Adrenal gland (tissue), 12 donors: Measurements from ENCODE around the gene SCNN1G. TPM values are rescaled to one million over a fixed set of nuclear protein-coding genes. Genes with fewer than 3 reads are reported as not detected.

ENCODE experiments used
- DNase-seq, 7 donors: peaks; one replicate each; pipeline ENCODE4 v3.0.0-alpha.2; 2019 to 2020
- H3K27ac ChIP-seq, 5 donors: fragments of 200-600 bp; sonication (generic) in 4 of 5; 1 replicate in 3 of 5; 2 replicates in 2 of 5; pipeline versions ENCODE4 v1.5.1 to v1.8.0; 2016 to 2020; ENCODE audit warnings: mild to moderate bottlenecking in 1 of 5
- H3K27me3 ChIP-seq: fragments of 200-600 bp; 2 replicates; pipeline ENCODE4 v1.8.0; 2021
- H3K36me3 ChIP-seq, 2 donors: fragments of 200-600 bp; replicated peaks in 1 of 2; 1 replicate in 1 of 2; 2 replicates in 1 of 2; pipeline versions ENCODE4 v1.5.1 to v1.8.0; 2018 to 2022
- H3K4me1 ChIP-seq, 2 donors: fragments of 200-600 bp; replicated peaks in 1 of 2; 1 replicate in 1 of 2; 2 replicates in 1 of 2; pipeline versions ENCODE4 v1.5.1 to v1.8.0; 2018 to 2021
- H3K4me3 ChIP-seq, 4 donors: fragments of 200-600 bp; sonication (generic) in 3 of 4; one replicate each; pipeline ENCODE4 v1.5.1; 2016 to 2018
- H3K9me3 ChIP-seq, 3 donors: fragments of 200-600 bp; sonication (generic) in 1 of 3; replicated peaks in 1 of 3; 1 replicate in 2 of 3; 2 replicates in 1 of 3; pipeline versions ENCODE4 v1.5.1 to v1.8.0; 2016 to 2021
- CTCF ChIP-seq, 6 experiments: fragments of 450-650 bp in 4 of 6; fragments of 200-600 bp in 2 of 6; sonication (generic) in 1 of 6; IDR thresholded peaks; 1 replicate in 5 of 6; 2 replicates in 1 of 6; pipeline versions ENCODE4 v1.5.1 to v1.8.0; 2016 to 2021; ENCODE audit warnings: antibody characterized with exemption in 6 of 6, mild to moderate bottlenecking in 2 of 6, moderate library complexity in 1 of 6
- POLR2A ChIP-seq, 2 donors: fragments of 450-650 bp; IDR thresholded peaks; one replicate each; pipeline ENCODE4 v1.6.1; 2017; ENCODE audit warnings: antibody characterized with exemption in 2 of 2, mild to moderate bottlenecking in 2 of 2, moderate library complexity in 1 of 2
- WGBS, 4 donors: extraction: QIAGEN DNeasy Blood & Tissue Kit in 2 of 4; methylation state at CpG; one replicate each; pipeline versions ENCODE4 v1.1.5 to v1.1.7; 2013 to 2017; 5-methylcytosine and 5-hydroxymethylcytosine counted together
- intact Hi-C, 2 donors: fragments of 100-400 bp; cut with DNase I; formaldehyde crosslinking; loops; one replicate each; pipeline versions ENCODE4 v1.14.1 to v1.15.0; 2022 to 2023
- polyA plus RNA-seq, 3 donors: library from polyadenylated mRNA; stranded (reverse); fragments of 200-250 nt in 2 of 3; fragments of 350-450 nt in 1 of 3; fragmentation: Illumina TruSeq in 1 of 3; extraction: RNeasy Lipid Tissue Mini Kit (QIAGEN cat#74804) in 1 of 3; gene quantifications; one replicate each; pipeline ENCODE4 v1.2.3, GENCODE V29; 2013 to 2014
- total RNA-seq, 9 donors: library from RNA; depleted of rRNA in 4 of 9; stranded (reverse); fragments of >200 nt in 4 of 9; fragments of 120-200 nt in 1 of 9; fragmentation: NEBNext Ultra II Directional in 1 of 9; extraction: Animal tissue kit (Norgen Biotek cat#: 25700) in 1 of 9; gene quantifications; one replicate each; pipeline versions ENCODE4 v1.1.0 to v1.2.4, GENCODE V29; 2013 to 2023
- donor health status: healthy with polysubstance abuse.
- donor health status: Bipolar disorder and iron deficiency.
- donor health status: DM: yes; HTN: yes; CAD: no.
- donor health status: DM: no; HTN: no; CAD: no.
- donor health status: DM: no; HTN: no; CAD: no.
- donor health status: DM: yes; HTN: yes; CAD: no.

Gene SCNN1G
- total and polyA plus RNA-seq, 12 donors: 0.07 to 0.11 (median 0.08) TPM; not detected in 9

DNA sequence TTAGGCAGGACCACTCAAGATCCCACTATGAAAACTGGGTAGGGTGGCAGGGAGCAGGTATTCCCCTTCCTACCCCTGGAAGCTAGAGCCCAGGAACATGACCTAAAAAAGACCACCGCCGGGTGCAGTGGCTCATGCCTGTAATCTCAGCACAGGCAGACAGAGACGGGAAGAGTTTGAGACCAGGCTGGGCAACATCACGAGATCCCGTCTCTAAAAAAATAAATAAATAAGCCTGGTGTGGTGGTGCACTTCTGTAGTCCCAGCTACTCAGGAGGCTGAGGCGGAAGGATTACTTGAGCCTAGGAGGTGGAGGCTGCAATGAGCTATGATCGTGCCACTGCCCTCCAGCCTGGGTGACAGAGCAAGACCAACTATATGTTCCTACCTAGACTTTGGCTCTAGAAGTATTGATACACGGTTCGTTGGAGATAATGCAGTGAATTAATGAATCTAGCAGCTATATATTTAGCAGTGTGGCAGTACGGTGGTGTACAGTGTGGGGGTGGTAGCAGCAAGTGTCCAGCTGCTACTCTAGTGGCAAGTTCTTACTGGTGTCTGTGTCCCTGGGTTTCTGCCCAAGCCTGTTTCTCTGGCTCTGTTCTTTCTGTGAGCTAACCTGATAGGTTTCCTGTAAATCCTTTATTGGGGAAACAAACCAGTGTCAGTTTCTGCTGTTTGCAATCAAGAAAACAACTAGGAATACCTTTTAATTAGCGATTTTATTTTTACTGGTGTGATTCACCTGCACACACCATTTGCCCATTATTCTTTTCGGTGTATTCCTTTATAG, 30.0 kb upstream of the SCNN1G start:
- DNase-seq: no peak
- TF ChIP-seq POLR2A (IDR thresholded peaks at IDR 0.05): no peak
- no peak for TF ChIP-seq CTCF (IDR thresholded peaks at IDR 0.05)
- Histone ChIP-seq H3K9me3 (no peaks in the 10 kb centered on the region), H3K27ac (no peak overlapping the region), H3K36me3 (no peaks in the 10 kb centered on the region), H3K4me1 (peaks cover 10 to 13% of the 10 kb centered on the region in 2 donors), H3K4me3 (no peak overlapping the region), H3K27me3 (no peaks in the 10 kb centered on the region)
- intact Hi-C loops: loop anchor here in 1 of 2 donors (5.0 kb wide), 1 partner anchor 75 kb away; no protein-coding TSS in a partner anchor
- WGBS, 4 donors: 71 to 81% (median 80%) methylated on average over 6 to 12 of the region's 12 CpGs

DNA sequence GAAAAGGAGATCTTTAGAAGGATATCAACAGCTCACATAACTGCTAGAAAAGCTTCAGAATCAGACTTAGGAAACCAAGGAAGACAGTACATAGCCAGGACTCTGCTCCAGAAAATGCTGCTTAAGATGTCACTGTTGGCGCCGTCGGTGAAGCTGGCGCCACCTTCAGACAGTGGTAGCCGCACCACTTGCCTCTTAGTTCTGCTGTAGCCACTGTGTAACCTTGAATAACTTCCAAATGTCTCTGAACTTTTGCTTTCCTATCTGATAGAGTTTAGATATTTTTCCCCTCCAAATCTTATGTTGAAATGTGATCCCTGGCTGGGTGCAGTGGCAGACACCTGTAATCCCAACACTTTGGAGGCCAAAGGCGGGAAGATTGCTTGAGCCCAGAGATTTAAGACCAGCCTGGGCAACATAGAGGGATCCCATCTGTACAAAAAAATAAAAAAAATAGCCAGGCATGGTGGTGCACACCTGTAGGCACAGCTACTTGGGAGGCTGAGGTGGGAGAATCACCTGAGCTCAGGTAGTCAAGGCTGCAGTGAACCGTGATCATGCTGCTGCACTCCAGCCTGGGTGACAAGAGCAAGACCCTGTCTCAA, 27.0 kb upstream of the SCNN1G start:
- peak in 6 of 7 donors; percentile 28 to 67 (median 45) for DNase-seq
- H3K4me1 ChIP-seq: no peaks in the 10 kb centered on the region
- WGBS, 4 donors: 17 to 28% (median 23%) methylated on average over 7 of the region's 7 CpGs
- no peak overlapping the region for H3K27ac ChIP-seq
- H3K27me3 ChIP-seq: no peaks in the 10 kb centered on the region
- H3K36me3 ChIP-seq: no peaks in the 10 kb centered on the region
- no peak overlapping the region for H3K4me3 ChIP-seq
- no peaks in the 10 kb centered on the region for H3K9me3 ChIP-seq
- TF ChIP-seq POLR2A (IDR thresholded peaks at IDR 0.05) (no peak), CTCF (IDR thresholded peaks at IDR 0.05) (peak in 3 of 6 experiments; percentile 3 to 26 (median 7))
- intact Hi-C loops: no loop called here

DNA sequence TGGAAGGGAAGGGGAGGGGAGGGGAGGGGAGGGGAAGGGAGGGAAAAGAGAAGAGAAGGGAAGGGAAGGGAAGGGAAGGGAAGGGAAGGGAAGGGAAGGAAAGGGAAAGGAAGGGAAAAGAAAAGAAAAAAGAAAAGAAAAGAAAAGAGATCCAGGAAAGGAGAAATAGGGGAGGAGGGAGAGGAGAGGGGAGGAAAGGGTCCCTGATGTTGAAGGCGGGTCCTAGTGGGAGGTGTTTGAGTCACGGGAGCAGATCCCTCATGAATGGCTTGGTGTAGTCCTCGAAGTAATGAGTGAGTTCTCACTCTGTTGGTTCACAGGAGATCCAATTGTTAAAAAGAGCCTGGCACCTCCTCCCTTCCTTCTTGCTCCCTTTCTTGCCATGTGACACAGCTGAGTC, 26.4 kb upstream of the SCNN1G start:
- H3K27ac ChIP-seq: no peak overlapping the region
- 50 to 76% (median 64%) methylated on average over 3 of the region's 3 CpGs for whole genome bisulfite sequencing, 4 donors
- no peak overlapping the region for H3K4me3 ChIP-seq
- H3K27me3 ChIP-seq: no peaks in the 10 kb centered on the region
- TF ChIP-seq CTCF (IDR thresholded peaks at IDR 0.05): no peak
- no peak for TF ChIP-seq POLR2A (IDR thresholded peaks at IDR 0.05)
- intact Hi-C loops: no loop called here
- no peaks in the 10 kb centered on the region for H3K4me1 ChIP-seq
- no peak for DNase-seq
- no peaks in the 10 kb centered on the region for H3K36me3 ChIP-seq
- no peaks in the 10 kb centered on the region for H3K9me3 ChIP-seq

DNA sequence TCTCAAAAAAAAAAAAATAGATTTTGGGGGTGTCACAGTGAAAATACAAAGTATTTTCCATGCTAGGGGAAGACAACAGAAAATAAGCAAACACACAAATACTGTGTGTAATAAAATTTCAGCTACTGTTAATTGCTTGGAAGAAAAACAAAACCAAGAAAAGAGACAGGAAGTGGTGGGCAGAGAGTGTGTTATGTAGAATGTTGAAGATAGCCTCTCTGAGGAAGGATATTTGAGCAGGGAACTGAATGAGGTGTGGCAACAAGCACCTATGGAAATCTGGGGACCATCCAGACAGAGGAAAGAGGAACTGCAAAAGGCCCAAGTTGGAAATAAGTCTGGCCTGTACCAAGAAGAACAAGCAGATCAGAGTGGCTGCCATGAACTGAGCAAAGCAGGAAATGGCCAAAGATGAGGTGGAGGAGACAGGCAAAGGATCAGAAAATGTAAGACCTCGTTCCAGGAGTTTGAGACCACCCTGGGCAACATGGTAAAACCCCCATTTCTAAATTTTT, 25.5 kb upstream of the SCNN1G start:
- intact Hi-C loops: no loop called here
- H3K36me3 ChIP-seq: no peaks in the 10 kb centered on the region
- H3K4me1 ChIP-seq: no peaks in the 10 kb centered on the region
- no peak overlapping the region for H3K4me3 ChIP-seq
- no peaks in the 10 kb centered on the region for H3K9me3 ChIP-seq
- 56 to 75% (median 69%) methylated on average over 1 of the region's 1 CpG for WGBS, 4 donors
- H3K27ac ChIP-seq: no peak overlapping the region
- no peak for DNase-seq
- no peaks in the 10 kb centered on the region for H3K27me3 ChIP-seq
- no peak for TF ChIP-seq POLR2A (IDR thresholded peaks at IDR 0.05)
- TF ChIP-seq CTCF (IDR thresholded peaks at IDR 0.05): no peak
